Measurements from ENCODE around the gene UBTD1.

DNA sequence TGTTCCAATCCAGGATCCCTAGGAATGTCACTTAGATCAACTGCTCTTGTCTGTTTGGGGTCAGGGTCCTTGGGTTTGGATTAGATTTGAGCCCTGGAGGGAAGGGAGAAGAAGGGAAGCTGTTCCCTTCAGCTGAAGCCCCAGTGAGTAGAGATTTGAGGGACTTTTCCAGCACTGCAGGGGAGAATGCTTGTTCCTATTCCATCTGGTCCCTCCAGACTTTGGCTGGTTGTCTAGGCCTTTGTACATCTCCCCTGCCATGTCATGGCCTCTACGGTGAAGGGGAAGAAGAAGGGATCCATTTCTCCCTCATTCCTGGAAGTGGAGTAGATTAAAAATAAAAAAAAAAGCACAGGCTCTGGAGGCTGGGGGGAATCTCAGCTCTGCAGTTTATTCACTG is 101.9 kb downstream of the UBTD1 start:
- TF ChIP-seq, protein P1, sequence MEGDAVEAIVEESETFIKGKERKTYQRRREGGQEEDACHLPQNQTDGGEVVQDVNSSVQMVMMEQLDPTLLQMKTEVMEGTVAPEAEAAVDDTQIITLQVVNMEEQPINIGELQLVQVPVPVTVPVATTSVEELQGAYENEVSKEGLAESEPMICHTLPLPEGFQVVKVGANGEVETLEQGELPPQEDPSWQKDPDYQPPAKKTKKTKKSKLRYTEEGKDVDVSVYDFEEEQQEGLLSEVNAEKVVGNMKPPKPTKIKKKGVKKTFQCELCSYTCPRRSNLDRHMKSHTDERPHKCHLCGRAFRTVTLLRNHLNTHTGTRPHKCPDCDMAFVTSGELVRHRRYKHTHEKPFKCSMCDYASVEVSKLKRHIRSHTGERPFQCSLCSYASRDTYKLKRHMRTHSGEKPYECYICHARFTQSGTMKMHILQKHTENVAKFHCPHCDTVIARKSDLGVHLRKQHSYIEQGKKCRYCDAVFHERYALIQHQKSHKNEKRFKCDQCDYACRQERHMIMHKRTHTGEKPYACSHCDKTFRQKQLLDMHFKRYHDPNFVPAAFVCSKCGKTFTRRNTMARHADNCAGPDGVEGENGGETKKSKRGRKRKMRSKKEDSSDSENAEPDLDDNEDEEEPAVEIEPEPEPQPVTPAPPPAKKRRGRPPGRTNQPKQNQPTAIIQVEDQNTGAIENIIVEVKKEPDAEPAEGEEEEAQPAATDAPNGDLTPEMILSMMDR (IDR thresholded peaks at IDR 0.05) = no peak
- no peak for TF ChIP-seq POLR2A (IDR thresholded peaks at IDR 0.05)
